ENCODE measurements around the gene CNN2. TPM values are rescaled to one million over a fixed set of nuclear protein-coding genes. Genes with fewer than 3 reads are reported as not detected.

Gene CNN2
- total RNA-seq, 4 donors from 2014 or later: 60.7 to 88.2 (median 82.2) TPM

GRCh38 chr19:1000095-1000494 lies 26.3 kb upstream of the CNN2 start, which contains the start of gene GRIN3B:
Gene GRIN3B (plus strand): TSS chr19:1000419. CDS start chr19:1000438, 19 bp downstream.
- Histone ChIP-seq H3K27me3 (no peaks in the 10 kb centered on the region), H3K36me3 (no peaks in the 10 kb centered on the region), H3K4me3 (replicated peaks in 1 of 3) (no peak within 1 kb of the TSS), H3K4me1 (peaks cover 16 to 29% of the 10 kb centered on the region in 2 donors), H3K27ac (no peak within 1 kb of the TSS), H3K9me3 (no peaks in the 10 kb centered on the region)
- peak in 2 of 6 experiments; percentile 27 to 43 for TF ChIP-seq CTCF (IDR thresholded peaks at IDR 0.05)
- TF ChIP-seq POLR2A (IDR thresholded peaks at IDR 0.05): no peak
- intact Hi-C loops (cut with DNase I): no loop called here
- peak; percentile 46 for DNase-seq
- WGBS, 2 donors: 17 to 25% methylated on average over 6 of the region's 43 CpGs

DNA sequence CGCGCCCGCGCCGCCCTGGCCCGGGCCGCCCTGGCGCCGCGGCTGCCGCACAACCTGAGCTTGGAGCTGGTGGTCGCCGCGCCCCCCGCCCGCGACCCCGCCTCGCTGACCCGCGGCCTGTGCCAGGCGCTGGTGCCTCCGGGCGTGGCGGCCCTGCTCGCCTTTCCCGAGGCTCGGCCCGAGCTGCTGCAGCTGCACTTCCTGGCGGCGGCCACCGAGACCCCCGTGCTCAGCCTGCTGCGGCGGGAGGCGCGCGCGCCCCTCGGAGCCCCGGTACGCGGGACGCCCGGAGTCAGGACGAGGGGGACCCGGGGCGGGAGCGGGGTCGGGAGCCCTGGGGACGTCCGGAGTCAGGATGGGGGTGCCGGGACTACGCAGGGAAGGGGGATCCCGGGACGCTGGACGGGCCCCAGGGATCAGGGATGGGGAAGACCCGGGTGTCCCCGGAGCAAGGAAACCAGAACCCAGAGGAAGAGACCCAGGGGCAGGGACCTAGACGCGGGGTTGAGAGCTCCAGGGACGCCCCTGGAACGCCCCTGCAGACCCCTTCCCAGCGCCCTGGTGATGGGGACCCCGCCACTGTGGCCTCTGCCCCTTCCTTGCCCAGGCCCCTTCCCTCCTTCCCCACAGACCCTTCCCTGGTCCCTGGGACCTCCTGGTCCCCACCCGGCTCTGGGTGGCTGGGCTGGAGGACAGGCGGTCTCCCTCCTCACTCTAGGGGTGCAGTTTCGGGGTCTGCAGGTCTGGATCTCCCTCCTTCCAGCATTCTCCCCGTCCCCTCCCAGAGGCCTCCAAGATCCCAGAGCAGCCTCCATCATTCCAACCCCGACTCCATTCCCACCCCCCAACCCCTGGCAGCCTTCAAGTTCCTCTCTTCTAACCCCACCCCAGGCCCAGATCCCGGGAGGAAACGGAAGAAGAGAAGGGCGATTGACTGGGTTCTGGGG lies 25.5 kb upstream of the CNN2 start:
- H3K27me3 ChIP-seq: no peaks in the 10 kb centered on the region
- H3K4me1 ChIP-seq: peaks cover 9 to 21% of the 10 kb centered on the region in 2 donors
- 12 to 13% methylated on average over 19 to 31 of the region's 73 CpGs for WGBS, 2 donors
- no peak for TF ChIP-seq CTCF (IDR thresholded peaks at IDR 0.05)
- no peak for TF ChIP-seq POLR2A (IDR thresholded peaks at IDR 0.05)
- intact Hi-C loops (cut with DNase I): no loop called here
- no peak overlapping the region for H3K4me3 ChIP-seq (replicated peaks in 1 of 3)
- H3K9me3 ChIP-seq: no peaks in the 10 kb centered on the region
- no peak overlapping the region for H3K27ac ChIP-seq
- no peaks in the 10 kb centered on the region for H3K36me3 ChIP-seq
- no peak for DNase-seq

GRCh38 chr19:1001538-1002166 lies 24.8 kb upstream of the CNN2 start:
- no peaks in the 10 kb centered on the region for H3K27me3 ChIP-seq
- H3K27ac ChIP-seq: no peak overlapping the region
- H3K4me3 ChIP-seq (replicated peaks in 1 of 3): no peak overlapping the region
- peak; percentile 41 for DNase-seq
- TF ChIP-seq CTCF (IDR thresholded peaks at IDR 0.05) (peak; percentile 75 to 95 (median 84)), POLR2A (IDR thresholded peaks at IDR 0.05) (no peak)
- 24 to 36% methylated on average over 6 to 7 of the region's 20 CpGs for WGBS, 2 donors
- H3K36me3 ChIP-seq: no peaks in the 10 kb centered on the region
- intact Hi-C loops (cut with DNase I): no loop called here
- peaks cover under 1 to 14% of the 10 kb centered on the region in 2 donors for H3K4me1 ChIP-seq
- no peaks in the 10 kb centered on the region for H3K9me3 ChIP-seq

DNA sequence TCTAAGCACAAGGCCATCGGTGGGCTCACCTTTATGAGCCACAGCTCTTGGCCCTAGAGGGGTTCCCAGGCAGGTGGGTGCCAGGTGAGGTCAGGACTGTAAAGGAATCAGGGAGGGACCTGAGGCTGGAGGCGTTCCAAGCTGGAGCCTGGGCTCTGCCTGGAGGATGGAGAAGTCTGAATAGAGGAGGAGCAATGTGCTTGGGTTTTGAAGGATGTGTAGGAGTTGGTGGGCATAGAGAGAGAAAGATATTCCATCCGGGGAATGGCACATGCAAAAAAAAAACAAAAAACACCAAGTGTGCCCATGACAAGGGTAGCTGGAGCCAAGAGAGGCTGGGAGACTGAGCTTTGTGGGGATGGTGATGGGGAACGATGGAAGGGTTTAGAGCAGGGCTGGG lies 23.8 kb upstream of the CNN2 start:
- TF ChIP-seq POLR2A (IDR thresholded peaks at IDR 0.05): no peak
- no peak for TF ChIP-seq CTCF (IDR thresholded peaks at IDR 0.05)
- H3K27me3 ChIP-seq: no peaks in the 10 kb centered on the region

More for the DNA sequence above, 23.8 kb upstream of the CNN2 start:
- Histone ChIP-seq H3K27ac (no peak overlapping the region), H3K4me3 (replicated peaks in 1 of 3) (no peak overlapping the region), H3K9me3 (no peaks in the 10 kb centered on the region), H3K36me3 (no peaks in the 10 kb centered on the region), H3K4me1 (peaks cover 0 to 13% of the 10 kb centered on the region in 2 donors)
- intact Hi-C loops (cut with DNase I): no loop called here
- WGBS, 2 donors: 77 to 86% methylated on average over 4 of the region's 4 CpGs
- no peak for DNase-seq

Data from thyroid gland (tissue), 4 donors.